HCT116 (cell line): ENCODE data around the gene CTIF. TPM values are rescaled to one million over a fixed set of nuclear protein-coding genes. Genes with fewer than 3 reads are reported as not detected.
A peak's percentile ranks its signal among the peaks of the same experiment; 100 is the strongest.

ENCODE experiments used
- ATAC-seq: fragments of 200-7000 bp; cut with Tn5 transposase; 2 replicates; pipeline ENCODE4 v1.9.1; 2020; ENCODE audit warnings: mild to moderate bottlenecking, moderate library complexity
- BruUV-seq: library from RNA; stranded (reverse); fragments of 400-500 nt; replicated peaks from 2 replicates; lab custom pipeline; 2021; lab: Mats Ljungman, UMichigan
- CTCF ChIA-PET: fragments of 300-600 bp; sonication (Branson Sonifier 250); formaldehyde crosslinking; loops from one replicate; lab custom pipeline; 2021; ENCODE audit warnings: antibody characterized with exemption; lab: Charles Lee
- POLR2A ChIA-PET: fragments of 300-600, 350-600 bp; sonication (Branson Sonifier 250); formaldehyde crosslinking; loops from one replicate; lab custom pipeline; 2021; ENCODE audit warnings: antibody characterized with exemption; lab: Charles Lee
- RAD21 ChIA-PET, 2 experiments: fragments of 300-600 bp; sonication (Branson Sonifier 250); formaldehyde crosslinking; loops; one replicate each; lab custom pipeline; 2023; ENCODE audit warnings: low total read pairs in 2 of 2; ENCODE audit not compliant: uncharacterized antibody in 2 of 2, unreplicated experiment in 2 of 2, low non-redundant PET in 1 of 2; lab: Charles Lee
- DNase-seq: peaks from one replicate; pipeline ENCODE4 v3.0.0-alpha.2; 2010; ENCODE audit warnings: low read depth, low spot score
- H2AFZ ChIP-seq: fragments of 200-600 bp; shearing (Covaris generic), sonication (generic); 2 replicates; pipeline ENCODE4 v1.6.1; 2017; ENCODE audit warnings: low read depth, mixed run types, mixed read lengths, antibody characterized with exemption, low read length; ENCODE audit not compliant: poor library complexity, severe bottlenecking
- H3K27ac ChIP-seq: 2 replicates; pipeline ENCODE4 v1.5.1; 2012; ENCODE audit warnings: low read depth, low read length
- H3K27me3 ChIP-seq: fragments of 200-600 bp; sonication (generic); 2 replicates; pipeline ENCODE4 v1.6.1; 2016; ENCODE audit warnings: mixed run types, low read length, mixed read lengths; ENCODE audit not compliant: insufficient read depth
- H3K36me3 ChIP-seq, 2 experiments: fragments of 200-500 bp in 1 of 2; fragments of 200-600 bp in 1 of 2; sonication (Bioruptor generic) in 1 of 2; sonication (generic) in 1 of 2; 2 replicates each; pipeline versions ENCODE4 v1.5.1 to v1.6.1; 2014 to 2016; ENCODE audit warnings: low read length in 2 of 2, inconsistent platforms in 1 of 2, mixed read lengths in 1 of 2, mixed run types in 1 of 2; ENCODE audit not compliant: insufficient read depth in 2 of 2, control insufficient read depth in 1 of 2
- H3K4me1 ChIP-seq, 2 experiments: fragments of 200-600 bp in 1 of 2; sonication (generic) in 1 of 2; 2 replicates each; pipeline versions ENCODE4 v1.5.1 to v1.6.1; 2012 to 2017; ENCODE audit warnings: low read length in 2 of 2, inconsistent platforms in 1 of 2, mild to moderate bottlenecking in 1 of 2, mixed read lengths in 1 of 2, mixed run types in 1 of 2, moderate library complexity in 1 of 2; ENCODE audit not compliant: insufficient read depth in 2 of 2, control insufficient read depth in 1 of 2
- H3K4me2 ChIP-seq: fragments of 200-600 bp; sonication (generic); 2 replicates; pipeline ENCODE4 v1.6.1; 2017; ENCODE audit warnings: mixed run types, low read length, mixed read lengths
- H3K4me3 ChIP-seq, 2 experiments: fragments of 200-600 bp in 1 of 2; sonication (generic) in 1 of 2; replicated peaks in 1 of 2; 2 replicates each; pipeline ENCODE4 v1.5.1; 2011 to 2016; ENCODE audit warnings: low read length in 2 of 2, control low read depth in 1 of 2, low read depth in 1 of 2, mild to moderate bottlenecking in 1 of 2, mixed read lengths in 1 of 2, mixed run types in 1 of 2
- H3K79me2 ChIP-seq: fragments of 200-600 bp; sonication (generic); 2 replicates; pipeline ENCODE4 v1.6.1; 2017; ENCODE audit warnings: mild to moderate bottlenecking, mixed run types, low read length, moderate library complexity, mixed read lengths; ENCODE audit not compliant: insufficient read depth
- H3K9ac ChIP-seq: fragments of 200-600 bp; sonication (generic); 2 replicates; pipeline ENCODE4 v1.6.1; 2016; ENCODE audit warnings: low read length, mixed read lengths
- H3K9me2 ChIP-seq: fragments of 200-600 bp; sonication (generic), shearing (Covaris generic); 2 replicates; pipeline ENCODE4 v1.6.1; 2017; ENCODE audit warnings: mixed run types, mild to moderate bottlenecking, moderate library complexity; ENCODE audit not compliant: insufficient read depth
- H3K9me3 ChIP-seq, 2 experiments: fragments of 200-500 bp in 1 of 2; fragments of 200-600 bp in 1 of 2; sonication (Bioruptor generic) in 1 of 2; sonication (generic) in 1 of 2; 2 replicates each; pipeline ENCODE4 v1.6.1; 2014 to 2017; ENCODE audit warnings: low read length in 2 of 2, mixed read lengths in 2 of 2, inconsistent platforms in 1 of 2, low read depth in 1 of 2, mild to moderate bottlenecking in 1 of 2, mixed run types in 1 of 2, moderate library complexity in 1 of 2; ENCODE audit not compliant: control insufficient read depth in 1 of 2, insufficient read depth in 1 of 2
- H4K20me1 ChIP-seq: fragments of 200-600 bp; sonication (generic), shearing (Covaris generic); 2 replicates; pipeline ENCODE4 v1.6.1; 2017; ENCODE audit warnings: mixed run types, mild to moderate bottlenecking, moderate library complexity; ENCODE audit not compliant: insufficient read depth
- FOSL1 ChIP-seq: IDR thresholded peaks from 2 replicates; pipeline ENCODE4 v1.6.1; 2012; ENCODE audit warnings: low read depth
- SIN3A ChIP-seq: IDR thresholded peaks from 2 replicates; pipeline ENCODE4 v1.6.1; 2012; ENCODE audit warnings: low read depth
- SRF ChIP-seq: IDR thresholded peaks from 2 replicates; pipeline ENCODE4 v1.6.1; 2012; ENCODE audit warnings: low read depth
- YY1 ChIP-seq: IDR thresholded peaks from 2 replicates; pipeline ENCODE4 v1.6.1; 2011; ENCODE audit warnings: low read length, low read depth, moderate library complexity, mild to moderate bottlenecking; ENCODE audit not compliant: insufficient replicate concordance; ENCODE audit errors: extremely low read depth
- ZFX ChIP-seq: fragments of 450-650 bp; IDR thresholded peaks from 2 replicates; pipeline ENCODE4 v1.6.1; 2017
- intact Hi-C: fragments of 100-400 bp; cut with micrococcal nuclease; formaldehyde crosslinking; loops from 2 replicates; pipeline ENCODE4 v1.10.0; 2022
- total RNA-seq: library from RNA; stranded (reverse); gene quantifications from one replicate; pipeline ENCODE4 v1.2.1, GENCODE V29; 2021; ENCODE audit not compliant: unreplicated experiment
- TF ChIP-seq, protein P1 (sequence below), 3 experiments: fragments of 200-600 bp in 1 of 3; sonication (generic) in 1 of 3; IDR thresholded peaks in 2 of 3; conservative IDR thresholded peaks in 1 of 3; 2 replicates each; pipeline ENCODE4 v1.5.1; 2012 to 2017; ENCODE audit warnings: low read depth in 2 of 3, low read length in 2 of 3, antibody characterized with exemption in 1 of 3, borderline replicate concordance in 1 of 3, control low read depth in 1 of 3, mild to moderate bottlenecking in 1 of 3, mixed read lengths in 1 of 3, mixed run types in 1 of 3, moderate library complexity in 1 of 3; ENCODE audit not compliant: insufficient read depth in 1 of 3
- TF ChIP-seq, protein P2 (sequence below): IDR thresholded peaks from 2 replicates; pipeline ENCODE4 v1.6.1; 2012; ENCODE audit warnings: low read depth

CTIF gene
- total RNA-seq, 1 experiment from 2014 or later = 19.7 TPM

DNA sequence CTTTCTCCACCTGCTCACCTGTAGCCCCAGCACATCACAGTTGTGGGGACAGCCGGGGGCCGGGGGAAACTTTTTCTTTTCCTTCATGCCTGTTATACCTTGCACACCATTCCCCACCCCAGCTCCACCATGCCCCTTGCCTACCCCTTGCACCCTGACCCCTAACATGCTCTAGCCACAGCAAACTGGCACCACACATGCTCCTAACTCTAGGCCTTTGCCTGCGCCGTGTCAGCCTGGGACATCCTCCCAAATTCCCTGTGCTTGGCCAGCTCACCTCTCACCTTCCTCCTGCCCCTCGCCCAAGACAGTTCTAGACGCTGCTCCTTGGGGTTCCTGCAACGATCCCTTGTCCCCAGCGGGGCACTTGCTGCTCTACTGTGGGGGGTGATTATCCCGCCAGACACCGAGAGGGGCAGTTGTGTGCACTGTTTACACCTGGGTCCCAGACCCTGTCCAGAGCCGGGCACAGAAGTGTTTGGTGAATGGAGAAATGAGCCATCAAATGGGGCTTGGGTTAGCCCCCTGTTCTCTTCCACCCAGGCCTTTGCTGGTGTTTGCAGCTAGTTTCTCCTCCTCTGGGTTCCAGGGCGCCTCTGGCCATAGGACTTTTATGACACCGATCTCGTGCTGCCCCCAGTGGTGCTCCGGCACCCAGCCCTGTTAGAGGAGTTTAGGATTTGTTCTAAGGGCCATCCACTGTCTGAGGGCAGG, 129.8 kb downstream of the CTIF start:
- Histone ChIP-seq H3K27me3 (no peaks in the 10 kb centered on the region), H3K36me3 (no peaks in the 10 kb centered on the region; a peak in 1 of 4 replicates), H3K9me3 (no peaks in the 10 kb centered on the region), H3K79me2 (no peaks in the 10 kb centered on the region), H3K4me1 (peaks cover 0 to 6% of the 10 kb centered on the region in 2 experiments; a peak in 2 of 4 replicates), H2AFZ (no peak overlapping the region)
- ChIA-PET RAD21 (no interaction called here), POLR2A (no interaction called here), CTCF (no interaction called here)
- no TSS peak for BruUV-seq
- DNase-seq = no peak
- TF ChIP-seq FOSL1 = no peak
- no peak for TF ChIP-seq SRF
- TF ChIP-seq, protein P1, sequence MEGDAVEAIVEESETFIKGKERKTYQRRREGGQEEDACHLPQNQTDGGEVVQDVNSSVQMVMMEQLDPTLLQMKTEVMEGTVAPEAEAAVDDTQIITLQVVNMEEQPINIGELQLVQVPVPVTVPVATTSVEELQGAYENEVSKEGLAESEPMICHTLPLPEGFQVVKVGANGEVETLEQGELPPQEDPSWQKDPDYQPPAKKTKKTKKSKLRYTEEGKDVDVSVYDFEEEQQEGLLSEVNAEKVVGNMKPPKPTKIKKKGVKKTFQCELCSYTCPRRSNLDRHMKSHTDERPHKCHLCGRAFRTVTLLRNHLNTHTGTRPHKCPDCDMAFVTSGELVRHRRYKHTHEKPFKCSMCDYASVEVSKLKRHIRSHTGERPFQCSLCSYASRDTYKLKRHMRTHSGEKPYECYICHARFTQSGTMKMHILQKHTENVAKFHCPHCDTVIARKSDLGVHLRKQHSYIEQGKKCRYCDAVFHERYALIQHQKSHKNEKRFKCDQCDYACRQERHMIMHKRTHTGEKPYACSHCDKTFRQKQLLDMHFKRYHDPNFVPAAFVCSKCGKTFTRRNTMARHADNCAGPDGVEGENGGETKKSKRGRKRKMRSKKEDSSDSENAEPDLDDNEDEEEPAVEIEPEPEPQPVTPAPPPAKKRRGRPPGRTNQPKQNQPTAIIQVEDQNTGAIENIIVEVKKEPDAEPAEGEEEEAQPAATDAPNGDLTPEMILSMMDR (IDR thresholded peaks at IDR 0.05 in 2 of 3, conservative IDR thresholded peaks at IDR 0.05 in 1 of 3; ENCODE audit: borderline replicate concordance in 1 of 3, insufficient read depth in 1 of 3, low read depth in 2 of 3, low read length in 2 of 3) = peak in 2 of 3 experiments; percentile 34 to 40; a peak in 4 of 6 replicates
- TF ChIP-seq YY1 = no peak
- no peak for TF ChIP-seq SIN3A
- no peak for TF ChIP-seq ZFX
- TF ChIP-seq, protein P2, sequence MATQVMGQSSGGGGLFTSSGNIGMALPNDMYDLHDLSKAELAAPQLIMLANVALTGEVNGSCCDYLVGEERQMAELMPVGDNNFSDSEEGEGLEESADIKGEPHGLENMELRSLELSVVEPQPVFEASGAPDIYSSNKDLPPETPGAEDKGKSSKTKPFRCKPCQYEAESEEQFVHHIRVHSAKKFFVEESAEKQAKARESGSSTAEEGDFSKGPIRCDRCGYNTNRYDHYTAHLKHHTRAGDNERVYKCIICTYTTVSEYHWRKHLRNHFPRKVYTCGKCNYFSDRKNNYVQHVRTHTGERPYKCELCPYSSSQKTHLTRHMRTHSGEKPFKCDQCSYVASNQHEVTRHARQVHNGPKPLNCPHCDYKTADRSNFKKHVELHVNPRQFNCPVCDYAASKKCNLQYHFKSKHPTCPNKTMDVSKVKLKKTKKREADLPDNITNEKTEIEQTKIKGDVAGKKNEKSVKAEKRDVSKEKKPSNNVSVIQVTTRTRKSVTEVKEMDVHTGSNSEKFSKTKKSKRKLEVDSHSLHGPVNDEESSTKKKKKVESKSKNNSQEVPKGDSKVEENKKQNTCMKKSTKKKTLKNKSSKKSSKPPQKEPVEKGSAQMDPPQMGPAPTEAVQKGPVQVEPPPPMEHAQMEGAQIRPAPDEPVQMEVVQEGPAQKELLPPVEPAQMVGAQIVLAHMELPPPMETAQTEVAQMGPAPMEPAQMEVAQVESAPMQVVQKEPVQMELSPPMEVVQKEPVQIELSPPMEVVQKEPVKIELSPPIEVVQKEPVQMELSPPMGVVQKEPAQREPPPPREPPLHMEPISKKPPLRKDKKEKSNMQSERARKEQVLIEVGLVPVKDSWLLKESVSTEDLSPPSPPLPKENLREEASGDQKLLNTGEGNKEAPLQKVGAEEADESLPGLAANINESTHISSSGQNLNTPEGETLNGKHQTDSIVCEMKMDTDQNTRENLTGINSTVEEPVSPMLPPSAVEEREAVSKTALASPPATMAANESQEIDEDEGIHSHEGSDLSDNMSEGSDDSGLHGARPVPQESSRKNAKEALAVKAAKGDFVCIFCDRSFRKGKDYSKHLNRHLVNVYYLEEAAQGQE = no peak
- TF ChIP-seq, all 23 proteins: peak for 1
- ATAC-seq = 0 out of 2 replicates have a peak, but pooled peaks have one; percentile 49
- H3K9me2 ChIP-seq = no peaks in the 10 kb centered on the region
- H3K4me3 ChIP-seq = no peak overlapping the region
- H3K4me2 ChIP-seq = no peak overlapping the region
- H3K9ac ChIP-seq = no peak overlapping the region
- intact Hi-C loops = loop anchor here (10.0 kb wide), 2 partner anchors 134 to 434 kb away; partner anchors contain the start of gene CTIF
- H3K27ac ChIP-seq = no peak overlapping the region
- H4K20me1 ChIP-seq = no peaks in the 10 kb centered on the region
